GM19328 (cell line): ENCODE measurements around the gene CHIC2.

Experiments
- ATAC-seq: cut with Tn5 transposase; IDR thresholded peaks from one replicate; pipeline ENCODE4 v1.9.1; 2021; ENCODE audit warnings: mild to moderate bottlenecking, moderate library complexity; ENCODE audit not compliant: unreplicated experiment

CHIC2 gene

DNA sequence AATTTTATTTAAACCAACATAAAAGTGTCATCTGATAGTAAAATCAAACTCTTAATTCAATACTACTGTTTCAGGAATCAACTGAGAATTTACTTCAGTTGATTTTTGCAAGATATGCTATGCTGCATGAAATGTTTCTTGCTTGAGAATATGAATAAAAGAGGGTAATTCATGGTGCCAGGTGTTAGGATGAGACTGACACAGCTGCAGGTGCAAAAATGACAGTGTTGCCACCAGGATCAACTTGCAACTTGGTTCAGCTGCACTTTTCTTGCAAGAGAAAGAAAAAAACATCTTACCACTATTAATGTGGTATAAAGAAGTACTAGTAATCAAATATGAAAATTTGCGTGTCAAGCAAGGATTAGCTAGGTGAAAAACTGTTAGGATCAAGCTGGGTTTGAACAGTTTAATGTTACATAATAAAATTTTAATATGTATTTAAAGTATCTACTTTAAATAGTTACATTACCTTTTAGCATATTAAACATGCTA is 49.7 kb downstream of the CHIC2 start:
- ATAC-seq, result no peak

- ATAC-seq, result no peak
These were observed 53.2 kb downstream of the CHIC2 start for GRCh38 chr4:54011201-54011600.

- ATAC-seq, result no peak
These were observed 57.6 kb downstream of the CHIC2 start for GRCh38 chr4:54006755-54007154.

DNA sequence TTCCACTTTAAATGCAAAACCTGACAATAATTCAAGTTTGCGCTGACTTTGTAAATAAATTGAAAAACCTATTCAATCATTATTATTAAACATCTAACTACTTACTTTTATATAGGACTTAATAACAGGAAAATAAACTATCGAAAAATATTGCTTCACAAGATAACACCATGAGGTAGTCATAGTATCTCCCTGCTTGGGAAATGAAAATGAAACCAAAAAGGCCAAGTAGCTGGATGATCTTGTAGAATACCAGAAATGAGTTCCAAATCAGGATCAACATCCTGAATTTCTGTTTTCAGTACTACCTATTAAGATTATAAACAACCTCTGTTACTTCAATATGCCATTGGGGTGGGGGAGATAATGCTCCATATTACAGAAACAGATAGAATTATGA is 58.9 kb downstream of the CHIC2 start:
- ATAC-seq, result no peak

GRCh38 chr4:54004463-54004862 is 59.9 kb downstream of the CHIC2 start:
- no peak for ATAC-seq

DNA sequence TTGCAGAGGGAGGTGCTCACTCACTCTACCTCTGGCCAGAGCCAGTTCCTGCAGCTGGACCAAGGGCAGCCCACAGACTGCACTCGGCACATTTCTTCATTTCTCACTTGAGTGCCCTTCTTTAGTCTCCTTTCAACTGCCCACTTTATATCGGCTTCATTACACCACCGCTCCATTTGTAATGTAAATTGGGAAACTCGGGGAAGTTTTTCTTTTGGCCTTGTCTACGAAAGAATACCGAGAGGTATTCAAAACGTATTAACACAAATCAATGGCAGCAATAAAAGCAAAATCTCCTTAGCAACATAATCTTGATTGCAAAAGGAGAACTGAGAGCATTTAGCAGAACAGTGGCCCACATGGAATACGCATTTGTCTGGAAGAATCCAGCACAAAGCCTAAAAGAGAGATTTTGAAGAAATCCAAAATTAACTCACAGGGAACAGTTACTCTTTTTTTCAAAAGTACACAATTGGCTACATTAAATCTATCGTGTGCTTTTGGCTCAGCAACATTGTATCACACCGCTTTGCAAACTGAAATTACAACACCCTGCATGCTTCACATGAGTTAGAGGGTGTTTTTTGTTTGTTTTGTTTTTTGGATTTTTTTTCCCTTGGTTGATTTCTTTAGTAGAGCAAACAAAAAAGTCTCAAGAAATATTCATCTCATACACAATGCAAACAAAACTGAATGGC is 62.6 kb downstream of the CHIC2 start:
- ATAC-seq, result no peak

GRCh38 chr4:53997898-53998297 is 66.5 kb downstream of the CHIC2 start:
- no peak for ATAC-seq

DNA sequence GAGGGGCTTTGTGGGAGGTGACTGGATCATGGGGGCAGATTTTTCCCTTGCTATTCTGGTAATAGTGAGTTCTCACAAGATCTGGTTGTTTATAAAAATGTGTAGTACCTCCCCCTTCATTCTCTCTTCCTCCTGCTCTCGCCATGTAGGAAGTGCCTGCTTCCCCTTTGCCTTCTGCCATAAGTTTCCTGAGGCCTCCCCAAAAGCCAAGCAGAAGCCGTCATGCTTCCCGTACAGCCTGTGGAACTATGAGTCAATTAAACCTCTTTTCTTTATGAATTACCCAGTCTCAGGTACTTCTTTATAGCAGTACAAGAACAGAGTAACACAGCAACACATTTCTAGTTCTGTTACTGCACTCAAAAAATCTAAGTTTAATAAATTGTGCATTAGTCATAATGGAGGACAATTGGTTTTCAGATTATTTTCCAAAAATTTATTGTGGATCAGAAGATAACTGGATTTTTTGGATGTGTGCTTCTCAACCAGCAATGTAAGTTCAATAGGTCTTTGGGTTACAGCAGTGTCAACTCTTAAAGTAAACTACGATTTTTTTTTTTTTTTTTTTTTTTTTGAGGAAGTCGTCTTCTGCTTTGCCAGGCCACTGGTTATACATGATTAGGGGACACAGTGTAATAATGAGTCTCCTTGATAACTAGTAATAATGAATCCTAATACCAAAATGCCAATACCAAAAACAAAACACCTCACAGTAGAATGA is 69.9 kb downstream of the CHIC2 start:
- ATAC-seq, result no peak

- ATAC-seq, result no peak
These were observed 71.6 kb downstream of the CHIC2 start for GRCh38 chr4:53992785-53993184.

DNA sequence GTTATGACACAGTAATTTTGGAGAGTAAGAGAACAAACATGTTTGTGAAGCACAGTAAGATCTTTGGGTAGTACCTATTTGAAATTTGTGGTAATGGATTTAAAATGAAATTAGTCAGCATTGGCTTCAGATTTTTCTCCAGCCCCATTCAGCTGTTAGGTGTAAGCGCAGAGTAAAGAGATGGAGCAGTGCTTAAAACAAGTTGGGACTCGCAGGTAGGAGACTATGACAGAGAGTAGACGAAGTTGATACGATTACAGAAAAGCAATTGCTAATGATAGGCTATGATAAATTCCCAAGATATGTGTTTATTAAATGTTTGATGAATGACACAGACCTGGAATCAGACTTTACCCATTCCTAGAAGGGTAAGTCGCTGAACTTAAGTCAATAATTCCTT is 72.6 kb downstream of the CHIC2 start:
- no peak for ATAC-seq

DNA sequence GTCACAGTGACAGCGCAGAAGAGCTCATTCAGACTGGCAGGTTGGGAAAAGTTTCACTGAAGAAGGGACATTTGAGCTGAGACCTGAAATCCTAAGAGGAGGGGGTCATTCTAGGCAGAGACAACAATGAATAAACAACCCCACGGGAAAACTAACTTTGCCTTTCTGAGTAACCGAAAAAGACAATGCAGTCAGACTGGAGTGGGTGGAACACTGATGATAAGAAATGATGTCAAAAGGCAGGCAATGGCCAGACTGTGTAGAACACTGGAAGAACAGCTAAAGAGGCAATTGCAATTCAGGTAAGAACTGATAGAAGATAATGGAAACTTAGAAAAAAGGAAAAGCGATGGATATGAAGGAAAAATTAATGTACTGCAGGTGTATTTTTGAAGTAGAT is 73.8 kb downstream of the CHIC2 start:
- no peak for ATAC-seq

GRCh38 chr4:53987761-53988171 is 76.6 kb downstream of the CHIC2 start:
- ATAC-seq, result no peak

GRCh38 chr4:53986062-53986461 is 78.3 kb downstream of the CHIC2 start:
- no peak for ATAC-seq

GRCh38 chr4:53981567-53981966 is 82.8 kb downstream of the CHIC2 start:
- no peak for ATAC-seq

GRCh38 chr4:53981066-53981465 is 83.3 kb downstream of the CHIC2 start:
- no peak for ATAC-seq

- ATAC-seq, result no peak
These were observed 89.8 kb downstream of the CHIC2 start for GRCh38 chr4:53974561-53974960.

GRCh38 chr4:53967986-53968385 is 96.4 kb downstream of the CHIC2 start:
- no peak for ATAC-seq

- no peak for ATAC-seq
These were observed 100.6 kb downstream of the CHIC2 start for GRCh38 chr4:53963781-53964180.

GRCh38 chr4:53963336-53963735 is 101.1 kb downstream of the CHIC2 start:
- ATAC-seq, result no peak

GRCh38 chr4:53962516-53963225 is 101.7 kb downstream of the CHIC2 start:
- ATAC-seq, result no peak

DNA sequence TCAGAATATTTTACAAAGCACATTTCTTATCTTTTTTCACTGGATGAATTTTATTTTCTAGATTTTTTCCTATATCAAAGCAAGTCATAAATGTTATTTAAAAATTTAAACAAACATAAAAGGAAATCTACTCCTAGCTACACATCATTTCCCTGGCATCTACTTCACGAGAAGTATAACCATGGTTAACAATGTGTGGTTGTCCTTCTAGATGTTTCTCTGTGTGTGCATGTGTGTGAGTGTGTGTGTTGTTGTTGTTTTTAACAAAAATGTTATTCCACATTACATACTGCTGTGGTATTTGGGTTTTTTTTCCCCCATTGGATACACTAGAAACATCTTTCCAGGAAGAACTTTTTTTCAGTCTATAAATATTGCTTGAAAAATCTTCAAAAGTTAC is 103.1 kb downstream of the CHIC2 start:
- ATAC-seq, result no peak

DNA sequence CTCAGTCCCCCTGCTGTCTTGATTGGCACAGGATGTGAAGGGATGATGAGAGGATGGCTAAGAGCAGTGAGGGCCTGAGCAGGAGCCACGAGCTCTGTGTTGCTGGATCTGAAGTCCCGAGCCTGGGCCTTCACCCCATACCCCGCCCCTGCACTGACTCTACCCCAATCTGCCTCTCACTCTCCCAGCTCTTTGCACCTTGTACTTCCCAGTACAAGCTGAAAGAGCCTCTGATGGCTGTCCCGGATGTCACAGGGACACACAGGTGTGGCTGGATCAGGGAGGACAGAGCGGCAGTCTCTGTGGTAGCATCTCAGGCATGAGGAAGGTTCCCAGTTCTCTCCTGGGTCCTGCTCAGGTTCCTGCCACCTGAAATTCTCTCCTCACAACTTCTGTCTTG is 103.6 kb downstream of the CHIC2 start:
- ATAC-seq, result no peak
